Loucy (cell line): ENCODE results near the gene AGBL3.
"Not testable (repeated sequence)": the region's sequence is repeated elsewhere in the genome, so short reads cannot be mapped to it uniquely, and the experiment has no call there.

Experiments used
- H2AFZ ChIP-seq: fragments of 200-600 bp; sonication (generic); 2 replicates; pipeline ENCODE4 v1.6.0; 2016; ENCODE audit warnings: antibody characterized with exemption, mild to moderate bottlenecking, low read length, moderate library complexity
- H3F3A ChIP-seq: fragments of 200-600 bp; 2 replicates; pipeline ENCODE4 v1.6.0; 2016; ENCODE audit warnings: antibody characterized with exemption, low read depth, mild to moderate bottlenecking
- H3K27me3 ChIP-seq: fragments of 200-600 bp; sonication (generic); 2 replicates; pipeline ENCODE4 v1.6.1; 2014; ENCODE audit warnings: low read length, mild to moderate bottlenecking; ENCODE audit not compliant: insufficient read depth, poor library complexity, severe bottlenecking
- H3K36me3 ChIP-seq: fragments of 200-600 bp; sonication (generic); 2 replicates; pipeline ENCODE4 v1.6.1; 2016; ENCODE audit warnings: low read length; ENCODE audit not compliant: insufficient read depth
- H3K4me1 ChIP-seq: fragments of 200-600 bp; sonication (generic); 2 replicates; pipeline ENCODE4 v1.5.1; 2014; ENCODE audit warnings: low read length, mild to moderate bottlenecking; ENCODE audit not compliant: insufficient read depth, poor library complexity, severe bottlenecking
- H3K4me2 ChIP-seq: fragments of 200-600 bp; sonication (generic); 2 replicates; pipeline ENCODE4 v1.6.0; 2014; ENCODE audit warnings: antibody characterized with exemption, low read length, low read depth, mild to moderate bottlenecking; ENCODE audit not compliant: poor library complexity, severe bottlenecking
- H3K4me3 ChIP-seq: fragments of 200-600 bp; sonication (generic); 2 replicates; pipeline ENCODE4 v1.5.1; 2014; ENCODE audit warnings: low read length, mild to moderate bottlenecking, mixed read lengths; ENCODE audit not compliant: poor library complexity, severe bottlenecking
- H3K79me2 ChIP-seq: fragments of 200-600 bp; sonication (generic); 2 replicates; pipeline ENCODE4 v1.6.1; 2014; ENCODE audit warnings: low read length; ENCODE audit not compliant: insufficient read depth
- H3K9ac ChIP-seq: fragments of 200-600 bp; sonication (generic); 2 replicates; pipeline ENCODE4 v1.6.0; 2014; ENCODE audit warnings: mild to moderate bottlenecking, low read depth, low read length, moderate library complexity; ENCODE audit not compliant: poor library complexity, severe bottlenecking
- H3K9me2 ChIP-seq: fragments of 200-600 bp; sonication (generic); replicated peaks from 2 replicates; pipeline ENCODE4 v1.6.1; 2016; ENCODE audit warnings: low read depth, low read length, mixed read lengths
- H3K9me3 ChIP-seq: fragments of 200-600 bp; sonication (generic); 2 replicates; pipeline ENCODE4 v1.6.1; 2014; ENCODE audit warnings: mild to moderate bottlenecking, antibody characterized with exemption, low read length, low read depth; ENCODE audit not compliant: insufficient read depth
- H4K20me1 ChIP-seq: fragments of 200-600 bp; sonication (generic); 2 replicates; pipeline ENCODE4 v1.6.0; 2014; ENCODE audit warnings: antibody characterized with exemption, low read length, mild to moderate bottlenecking; ENCODE audit not compliant: insufficient read depth, poor library complexity, severe bottlenecking
- EZH2phosphoT487 ChIP-seq: fragments of 200-600 bp; IDR thresholded peaks from 2 replicates; pipeline ENCODE4 v1.6.1; 2018; ENCODE audit warnings: antibody characterized with exemption, mild to moderate bottlenecking, moderate library complexity, borderline replicate concordance
- TF ChIP-seq, protein P1 (sequence below): fragments of 200-600 bp; sonication (generic); conservative IDR thresholded peaks from 2 replicates; pipeline ENCODE4 v1.5.1; 2014; ENCODE audit warnings: mild to moderate bottlenecking, antibody characterized with exemption, low read length

Gene AGBL3

DNA sequence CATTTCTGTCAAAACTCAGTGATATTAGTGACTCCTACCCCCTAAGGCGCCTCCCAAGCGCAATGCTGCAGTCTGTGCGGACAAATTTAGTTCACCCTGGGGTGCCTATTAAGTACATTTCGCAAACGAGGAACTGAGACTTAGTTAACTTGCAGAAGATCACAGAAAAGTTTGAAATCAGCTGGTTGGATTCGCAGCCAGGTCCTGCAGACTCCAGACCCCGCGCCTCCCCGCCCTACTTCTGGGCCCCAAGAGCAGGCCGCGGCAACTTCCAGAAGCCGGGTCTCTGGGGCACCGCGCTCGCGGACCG lies 183.6 kb downstream of the AGBL3 start:
- no peaks in the 10 kb centered on the region for H3K9me3 ChIP-seq
- peaks cover 35% of the 10 kb centered on the region for H3K79me2 ChIP-seq
- H3K27me3 ChIP-seq, result no peaks in the 10 kb centered on the region
- H4K20me1 ChIP-seq, result peaks cover 40% of the 10 kb centered on the region
- peak overlapping the region; percentile 87 for H3K9ac ChIP-seq
- no peaks in the 10 kb centered on the region for H3F3A ChIP-seq
- no peak for TF ChIP-seq EZH2phosphoT487
- TF ChIP-seq, protein P1, sequence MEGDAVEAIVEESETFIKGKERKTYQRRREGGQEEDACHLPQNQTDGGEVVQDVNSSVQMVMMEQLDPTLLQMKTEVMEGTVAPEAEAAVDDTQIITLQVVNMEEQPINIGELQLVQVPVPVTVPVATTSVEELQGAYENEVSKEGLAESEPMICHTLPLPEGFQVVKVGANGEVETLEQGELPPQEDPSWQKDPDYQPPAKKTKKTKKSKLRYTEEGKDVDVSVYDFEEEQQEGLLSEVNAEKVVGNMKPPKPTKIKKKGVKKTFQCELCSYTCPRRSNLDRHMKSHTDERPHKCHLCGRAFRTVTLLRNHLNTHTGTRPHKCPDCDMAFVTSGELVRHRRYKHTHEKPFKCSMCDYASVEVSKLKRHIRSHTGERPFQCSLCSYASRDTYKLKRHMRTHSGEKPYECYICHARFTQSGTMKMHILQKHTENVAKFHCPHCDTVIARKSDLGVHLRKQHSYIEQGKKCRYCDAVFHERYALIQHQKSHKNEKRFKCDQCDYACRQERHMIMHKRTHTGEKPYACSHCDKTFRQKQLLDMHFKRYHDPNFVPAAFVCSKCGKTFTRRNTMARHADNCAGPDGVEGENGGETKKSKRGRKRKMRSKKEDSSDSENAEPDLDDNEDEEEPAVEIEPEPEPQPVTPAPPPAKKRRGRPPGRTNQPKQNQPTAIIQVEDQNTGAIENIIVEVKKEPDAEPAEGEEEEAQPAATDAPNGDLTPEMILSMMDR, result no peak
- H3K4me1 ChIP-seq, result peaks cover 22% of the 10 kb centered on the region
- no peaks in the 10 kb centered on the region for H3K9me2 ChIP-seq
- peak overlapping the region; percentile 93 for H2AFZ ChIP-seq
- peak overlapping the region; percentile 81 for H3K4me3 ChIP-seq
- H3K36me3 ChIP-seq, result peaks cover 22% of the 10 kb centered on the region; the same call in 1 of the 2 replicates
- peak overlapping the region; percentile 90 for H3K4me2 ChIP-seq

DNA sequence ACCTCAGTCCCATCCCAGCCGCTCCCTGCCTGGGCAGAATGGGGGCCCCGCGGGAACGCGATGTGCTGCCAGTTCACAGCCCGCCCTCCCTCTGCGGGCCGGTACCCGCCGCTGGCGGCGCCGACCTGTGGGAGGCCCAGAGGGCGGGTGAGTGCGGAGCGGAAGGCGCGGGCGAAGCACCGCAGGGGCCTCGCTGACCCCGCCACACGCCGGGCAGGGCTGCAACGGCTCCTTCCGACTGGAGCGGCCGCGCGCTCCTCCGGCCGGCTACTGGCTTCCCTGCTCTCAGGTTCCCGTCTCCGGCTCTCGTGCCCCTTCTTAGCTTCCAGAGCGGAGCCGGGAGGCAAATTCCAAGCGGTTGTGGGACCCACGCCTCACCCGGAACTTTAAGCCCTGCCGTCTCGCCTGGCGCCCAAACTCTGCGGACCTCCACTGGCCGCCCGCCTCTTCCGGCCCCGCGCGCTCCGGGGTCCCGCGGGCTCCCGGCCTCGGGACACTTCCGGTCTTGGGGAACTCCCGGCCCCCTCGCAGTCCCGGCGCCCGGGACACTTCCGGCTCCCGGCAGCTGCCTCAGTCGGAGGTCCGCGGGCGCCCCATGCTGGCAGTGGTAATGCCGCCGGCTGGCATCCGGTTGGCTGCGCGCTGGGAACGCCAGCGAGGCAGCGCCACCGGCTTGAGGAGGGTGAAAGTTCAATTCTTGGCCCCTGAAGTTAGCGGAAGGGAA lies 184.1 kb downstream of the AGBL3 start, which contains the start of gene CYREN:
Gene CYREN (minus strand): TSS at position 434 of the 724 bp plus-strand sequence. CDS start 1,785 bp downstream, outside the sequence.
- no peaks in the 10 kb centered on the region for H3K9me2 ChIP-seq
- peaks cover 20% of the 10 kb centered on the region; the same call in 1 of the 2 replicates for H3K36me3 ChIP-seq
- peak within 1 kb of the TSS; percentile 81 for H3K4me3 ChIP-seq
- H3K79me2 ChIP-seq, result peaks cover 35% of the 10 kb centered on the region
- H3K4me2 ChIP-seq, result peak within 1 kb of the TSS; percentile 90
- H3K9me3 ChIP-seq, result no peaks in the 10 kb centered on the region
- H3K27me3 ChIP-seq, result no peaks in the 10 kb centered on the region
- peak within 1 kb of the TSS; percentile 87 for H3K9ac ChIP-seq
- H4K20me1 ChIP-seq, result peaks cover 36% of the 10 kb centered on the region
- TF ChIP-seq, protein P1, result peak; percentile 63
- no peak for TF ChIP-seq EZH2phosphoT487
- H2AFZ ChIP-seq, result peak within 1 kb of the TSS; percentile 93
- no peaks in the 10 kb centered on the region for H3F3A ChIP-seq
- peaks cover 22% of the 10 kb centered on the region for H3K4me1 ChIP-seq

DNA sequence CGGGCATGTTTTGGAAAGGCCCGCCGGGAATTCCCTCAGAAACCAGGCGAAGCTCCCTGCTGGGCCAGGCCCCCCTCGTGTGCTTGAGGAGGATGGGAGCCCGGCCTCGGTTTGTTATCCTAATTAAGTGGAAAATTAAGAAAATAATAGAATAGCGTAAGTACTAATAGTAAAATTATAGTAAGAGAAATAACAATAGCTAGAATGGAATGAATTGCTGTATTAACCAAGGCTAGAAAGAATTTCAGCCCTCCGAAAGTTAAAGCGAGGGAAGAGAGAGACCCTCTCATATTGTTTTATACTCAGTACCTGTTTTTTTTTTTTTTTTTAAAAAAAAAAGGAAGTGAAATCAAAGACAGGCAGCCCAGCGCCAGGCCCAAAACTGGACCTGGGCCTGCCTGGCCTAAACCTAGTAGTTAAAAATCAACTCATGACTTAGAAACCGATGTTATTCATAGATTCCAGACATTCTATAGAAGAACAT lies 184.7 kb downstream of the AGBL3 start:
- Histone ChIP-seq H4K20me1 (peaks cover 33% of the 10 kb centered on the region), H3K4me3 (peak overlapping the region; percentile 81), H3K4me1 (peaks cover 22% of the 10 kb centered on the region), H3K79me2 (peaks cover 35% of the 10 kb centered on the region), H3K4me2 (peak overlapping the region; percentile 90), H3K9ac (peak overlapping the region; percentile 87), H3K36me3 (peaks cover 14% of the 10 kb centered on the region; the same call in 1 of the 2 replicates), H2AFZ (peak overlapping the region; percentile 93)
- not testable (repeated sequence) for H3K9me3 ChIP-seq, H3K9me2 ChIP-seq, H3F3A ChIP-seq, H3K27me3 ChIP-seq

DNA sequence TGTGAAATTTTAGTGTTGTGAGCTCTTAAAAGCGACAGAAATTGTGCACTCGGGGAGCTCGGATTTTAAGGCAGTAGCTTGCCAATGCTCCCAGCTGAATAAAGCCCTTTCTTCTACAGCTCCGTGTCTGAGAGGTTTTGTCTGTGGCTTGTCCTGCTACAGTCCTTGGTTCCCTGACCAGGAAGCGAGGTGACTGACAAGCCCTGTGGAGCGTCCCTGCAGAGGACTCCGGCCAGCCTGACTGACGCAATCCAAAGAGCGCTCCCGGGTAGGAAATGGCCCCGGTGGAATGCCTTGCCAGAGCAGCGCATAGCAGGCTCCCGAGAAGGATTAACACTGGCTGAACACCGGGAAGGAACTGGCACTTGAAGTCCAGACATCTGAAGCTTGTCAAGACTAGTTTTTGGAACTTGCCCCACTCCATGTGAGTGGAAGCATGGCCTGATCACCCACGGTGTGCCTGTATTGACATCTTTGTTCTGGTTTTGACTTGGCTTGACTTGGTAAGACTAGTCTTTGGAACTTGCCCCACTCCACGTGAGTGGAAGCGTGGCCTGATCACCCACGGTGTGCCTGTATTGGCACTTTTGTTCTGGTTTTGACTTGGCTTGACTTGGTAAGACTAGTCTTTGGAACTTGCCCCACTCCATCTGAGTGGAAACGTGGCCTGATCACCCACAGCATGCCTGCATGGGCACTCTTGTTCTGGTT lies 185.4 kb downstream of the AGBL3 start:
- peak overlapping the region; percentile 90 for H3K4me2 ChIP-seq
- H3F3A ChIP-seq, H3K9me2 ChIP-seq, H3K9me3 ChIP-seq, H2AFZ ChIP-seq, H3K27me3 ChIP-seq: not testable (repeated sequence)
- H3K79me2 ChIP-seq, result peaks cover 35% of the 10 kb centered on the region
- peak overlapping the region; percentile 87 for H3K9ac ChIP-seq
- H3K4me1 ChIP-seq, result peaks cover 22% of the 10 kb centered on the region
- peaks cover 26% of the 10 kb centered on the region for H4K20me1 ChIP-seq
- H3K36me3 ChIP-seq, result peaks cover 11% of the 10 kb centered on the region; the same call in 1 of the 2 replicates
- peak overlapping the region; percentile 81 for H3K4me3 ChIP-seq

DNA sequence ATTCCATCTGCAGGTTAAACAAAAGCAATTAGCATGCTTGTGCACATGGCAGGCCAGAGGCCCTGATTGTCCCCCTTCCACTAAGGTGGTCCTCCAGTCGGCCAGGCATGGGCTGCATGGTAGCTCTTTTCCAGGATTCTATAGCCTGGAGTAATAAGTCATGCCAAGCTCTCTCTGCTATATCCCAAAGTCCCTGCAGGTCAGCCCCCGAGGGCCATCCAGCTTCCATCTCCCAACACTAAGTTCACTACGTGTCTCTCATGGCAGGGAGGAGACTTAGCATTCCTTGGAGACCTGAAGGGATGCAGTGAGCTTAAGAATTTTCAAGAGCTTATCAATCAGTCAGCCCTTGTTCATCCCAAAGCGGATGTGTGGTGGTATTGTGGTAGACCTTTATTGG lies 187.6 kb downstream of the AGBL3 start:
- not testable (repeated sequence) for H3K27me3 ChIP-seq, H4K20me1 ChIP-seq, H3K9me3 ChIP-seq, H3K9ac ChIP-seq, H3K4me3 ChIP-seq, H2AFZ ChIP-seq, H3K36me3 ChIP-seq, H3F3A ChIP-seq, H3K4me1 ChIP-seq, H3K4me2 ChIP-seq, H3K9me2 ChIP-seq
- peaks cover 15% of the 10 kb centered on the region for H3K79me2 ChIP-seq
